ENCODE measurements around the gene FPGS.

DNA sequence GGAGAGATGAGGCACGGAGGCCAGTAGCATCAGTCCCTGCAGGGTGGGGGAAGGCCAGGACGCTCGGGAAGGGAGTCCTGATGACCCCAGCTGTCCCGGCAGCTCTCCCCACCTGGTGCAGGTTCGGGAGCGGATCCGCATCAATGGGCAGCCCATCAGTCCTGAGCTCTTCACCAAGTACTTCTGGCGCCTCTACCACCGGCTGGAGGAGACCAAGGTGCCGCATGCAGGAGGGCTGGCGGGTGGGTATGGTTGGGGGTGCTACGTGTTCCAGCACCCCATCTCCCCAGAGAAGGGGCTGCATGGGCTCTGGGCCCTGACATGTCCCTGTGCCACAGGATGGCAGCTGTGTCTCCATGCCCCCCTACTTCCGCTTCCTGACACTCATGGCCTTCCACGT lies 4.2 kb downstream of the FPGS start:
- TF ChIP-seq POLR2A (IDR thresholded peaks at IDR 0.05) (no peak), CTCF (IDR thresholded peaks at IDR 0.05) (no peak), POLR2AphosphoS5 (IDR thresholded peaks at IDR 0.05) (no peak), EP300 (IDR thresholded peaks at IDR 0.05) (no peak)
